DND-41 (cell line): Measurements from ENCODE around the gene PIK3CG.

Source experiments
- ATAC-seq: fragments of 200-7000 bp; cut with Tn5 transposase; 3 replicates; pipeline ENCODE4 v1.9.1; 2021; ENCODE audit warnings: low read depth; ENCODE audit not compliant: insufficient read depth
- DNase-seq: peaks from one replicate; pipeline ENCODE4 v3.0.0-alpha.2; 2020
- H2AFZ ChIP-seq: 2 replicates; pipeline ENCODE4 v1.6.0; 2012; ENCODE audit warnings: low read depth, low read length
- H3K27ac ChIP-seq: 2 replicates; pipeline ENCODE4 v1.5.1; 2012; ENCODE audit warnings: low read length, inconsistent platforms
- H3K27me3 ChIP-seq: fragments of 200-600 bp; sonication (generic); 2 replicates; pipeline ENCODE4 v1.6.0; 2012; ENCODE audit warnings: low read length, mild to moderate bottlenecking, inconsistent platforms; ENCODE audit not compliant: insufficient read depth, poor library complexity
- H3K36me3 ChIP-seq: 2 replicates; pipeline ENCODE4 v1.5.1; 2012; ENCODE audit warnings: low read length, inconsistent platforms; ENCODE audit not compliant: insufficient read depth
- H3K4me1 ChIP-seq: 2 replicates; pipeline ENCODE4 v1.5.1; 2012; ENCODE audit warnings: mild to moderate bottlenecking, low read length; ENCODE audit not compliant: insufficient read depth
- H3K4me2 ChIP-seq: 2 replicates; pipeline ENCODE4 v1.6.0; 2012; ENCODE audit warnings: mild to moderate bottlenecking, moderate library complexity, low read length, inconsistent platforms; ENCODE audit not compliant: insufficient read depth
- H3K4me3 ChIP-seq, 2 experiments: fragments of 200-600 bp in 1 of 2; shearing (Covaris generic) in 1 of 2; 2 replicates each; pipeline ENCODE4 v1.5.1; 2012 to 2016; ENCODE audit warnings: inconsistent platforms in 2 of 2, low read length in 2 of 2, mild to moderate bottlenecking in 2 of 2, low read depth in 1 of 2, moderate library complexity in 1 of 2
- H3K79me2 ChIP-seq: 2 replicates; pipeline ENCODE4 v1.6.0; 2012; ENCODE audit warnings: low read length, inconsistent platforms; ENCODE audit not compliant: insufficient read depth
- H3K9ac ChIP-seq: 2 replicates; pipeline ENCODE4 v1.6.0; 2012; ENCODE audit warnings: low read depth, mild to moderate bottlenecking, inconsistent platforms, low read length, moderate library complexity
- H3K9me3 ChIP-seq: 2 replicates; pipeline ENCODE4 v1.5.1; 2012; ENCODE audit warnings: low read length, moderate library complexity, mild to moderate bottlenecking, inconsistent platforms; ENCODE audit not compliant: insufficient read depth, severe bottlenecking
- H4K20me1 ChIP-seq: 2 replicates; pipeline ENCODE4 v1.6.0; 2012; ENCODE audit warnings: low read length; ENCODE audit not compliant: insufficient read depth
- EZH2 ChIP-seq: IDR thresholded peaks from 3 replicates; pipeline ENCODE4 v1.6.1; 2012; ENCODE audit warnings: borderline replicate concordance, low read depth, mild to moderate bottlenecking, moderate library complexity, low read length, inconsistent platforms; ENCODE audit not compliant: severe bottlenecking
- TF ChIP-seq, protein P1 (sequence below): IDR thresholded peaks from 2 replicates; pipeline ENCODE4 v1.5.1; 2012; ENCODE audit warnings: borderline replicate concordance, low read length, moderate library complexity, mild to moderate bottlenecking; ENCODE audit not compliant: poor library complexity, severe bottlenecking; ENCODE audit errors: extremely low read depth

The PIK3CG gene

DNA sequence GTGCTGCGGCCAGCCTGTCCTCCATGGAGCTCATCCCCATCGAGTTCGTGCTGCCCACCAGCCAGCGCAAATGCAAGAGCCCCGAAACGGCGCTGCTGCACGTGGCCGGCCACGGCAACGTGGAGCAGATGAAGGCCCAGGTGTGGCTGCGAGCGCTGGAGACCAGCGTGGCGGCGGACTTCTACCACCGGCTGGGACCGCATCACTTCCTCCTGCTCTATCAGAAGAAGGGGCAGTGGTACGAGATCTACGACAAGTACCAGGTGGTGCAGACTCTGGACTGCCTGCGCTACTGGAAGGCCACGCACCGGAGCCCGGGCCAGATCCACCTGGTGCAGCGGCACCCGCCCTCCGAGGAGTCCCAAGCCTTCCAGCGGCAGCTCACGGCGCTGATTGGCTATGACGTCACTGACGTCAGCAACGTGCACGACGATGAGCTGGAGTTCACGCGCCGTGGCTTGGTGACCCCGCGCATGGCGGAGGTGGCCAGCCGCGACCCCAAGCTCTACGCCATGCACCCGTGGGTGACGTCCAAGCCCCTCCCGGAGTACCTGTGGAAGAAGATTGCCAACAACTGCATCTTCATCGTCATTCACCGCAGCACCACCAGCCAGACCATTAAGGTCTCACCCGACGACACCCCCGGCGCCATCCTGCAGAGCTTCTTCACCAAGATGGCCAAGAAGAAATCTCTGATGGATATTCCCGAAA is 2.7 kb downstream of the PIK3CG start:
- DNase-seq (no peak), ATAC-seq (no peak)
- H3K9ac ChIP-seq = no peak overlapping the region
- H3K27ac ChIP-seq = no peak overlapping the region
- no peaks in the 10 kb centered on the region for H3K27me3 ChIP-seq
- peaks cover 66% of the 10 kb centered on the region for H3K79me2 ChIP-seq
- peaks cover 47% of the 10 kb centered on the region for H3K36me3 ChIP-seq
- H2AFZ ChIP-seq = no peak overlapping the region
- H3K4me1 ChIP-seq = peaks cover 77% of the 10 kb centered on the region
- TF ChIP-seq, protein P1, sequence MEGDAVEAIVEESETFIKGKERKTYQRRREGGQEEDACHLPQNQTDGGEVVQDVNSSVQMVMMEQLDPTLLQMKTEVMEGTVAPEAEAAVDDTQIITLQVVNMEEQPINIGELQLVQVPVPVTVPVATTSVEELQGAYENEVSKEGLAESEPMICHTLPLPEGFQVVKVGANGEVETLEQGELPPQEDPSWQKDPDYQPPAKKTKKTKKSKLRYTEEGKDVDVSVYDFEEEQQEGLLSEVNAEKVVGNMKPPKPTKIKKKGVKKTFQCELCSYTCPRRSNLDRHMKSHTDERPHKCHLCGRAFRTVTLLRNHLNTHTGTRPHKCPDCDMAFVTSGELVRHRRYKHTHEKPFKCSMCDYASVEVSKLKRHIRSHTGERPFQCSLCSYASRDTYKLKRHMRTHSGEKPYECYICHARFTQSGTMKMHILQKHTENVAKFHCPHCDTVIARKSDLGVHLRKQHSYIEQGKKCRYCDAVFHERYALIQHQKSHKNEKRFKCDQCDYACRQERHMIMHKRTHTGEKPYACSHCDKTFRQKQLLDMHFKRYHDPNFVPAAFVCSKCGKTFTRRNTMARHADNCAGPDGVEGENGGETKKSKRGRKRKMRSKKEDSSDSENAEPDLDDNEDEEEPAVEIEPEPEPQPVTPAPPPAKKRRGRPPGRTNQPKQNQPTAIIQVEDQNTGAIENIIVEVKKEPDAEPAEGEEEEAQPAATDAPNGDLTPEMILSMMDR = no peak
- no peak for TF ChIP-seq EZH2
- H3K9me3 ChIP-seq = no peaks in the 10 kb centered on the region
- H3K4me2 ChIP-seq = 0 out of 2 replicates have a peak overlapping the region, but pooled peaks have one; percentile 52
- H3K4me3 ChIP-seq = no peak overlapping the region
- H4K20me1 ChIP-seq = no peaks in the 10 kb centered on the region

DNA sequence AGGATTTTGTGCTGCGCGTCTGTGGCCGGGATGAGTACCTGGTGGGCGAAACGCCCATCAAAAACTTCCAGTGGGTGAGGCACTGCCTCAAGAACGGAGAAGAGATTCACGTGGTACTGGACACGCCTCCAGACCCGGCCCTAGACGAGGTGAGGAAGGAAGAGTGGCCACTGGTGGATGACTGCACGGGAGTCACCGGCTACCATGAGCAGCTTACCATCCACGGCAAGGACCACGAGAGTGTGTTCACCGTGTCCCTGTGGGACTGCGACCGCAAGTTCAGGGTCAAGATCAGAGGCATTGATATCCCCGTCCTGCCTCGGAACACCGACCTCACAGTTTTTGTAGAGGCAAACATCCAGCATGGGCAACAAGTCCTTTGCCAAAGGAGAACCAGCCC is 3.3 kb downstream of the PIK3CG start:
- H3K27me3 ChIP-seq = no peaks in the 10 kb centered on the region
- H3K4me1 ChIP-seq = peaks cover 77% of the 10 kb centered on the region
- TF ChIP-seq, protein P1 = no peak
- TF ChIP-seq EZH2 = no peak
- H4K20me1 ChIP-seq = no peaks in the 10 kb centered on the region
- H3K27ac ChIP-seq = no peak overlapping the region
- H3K79me2 ChIP-seq = peaks cover 67% of the 10 kb centered on the region
- H2AFZ ChIP-seq = no peak overlapping the region
- peak overlapping the region in 1 of 2 experiments; percentile 25; a peak in 1 of 4 replicates for H3K4me3 ChIP-seq
- H3K36me3 ChIP-seq = peaks cover 53% of the 10 kb centered on the region
- peak overlapping the region; percentile 52; the same call in 1 of the 2 replicates for H3K4me2 ChIP-seq
- DNase-seq = no peak
- H3K9me3 ChIP-seq = no peaks in the 10 kb centered on the region
- H3K9ac ChIP-seq = no peak overlapping the region
- ATAC-seq = no peak

DNA sequence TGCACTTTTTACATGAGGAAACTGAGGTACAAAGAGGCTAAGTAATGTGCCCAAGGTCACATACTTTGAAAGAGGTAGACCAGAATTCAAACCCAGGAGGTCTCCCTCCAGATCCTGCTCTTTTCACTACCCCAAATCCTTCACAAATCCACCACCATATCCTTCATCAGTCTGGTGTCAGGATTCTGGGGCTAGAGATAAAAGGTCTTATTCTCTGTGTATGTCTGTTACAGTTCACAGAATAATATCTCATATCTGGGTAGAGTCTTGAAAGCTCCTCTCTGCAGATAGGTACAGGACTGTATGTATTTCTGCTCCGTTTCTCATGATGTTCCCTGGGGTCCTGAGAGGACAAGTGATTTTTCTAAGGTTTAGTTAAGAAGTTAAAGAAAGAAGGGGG is 4.9 kb downstream of the PIK3CG start:
- no peaks in the 10 kb centered on the region for H3K27me3 ChIP-seq
- H4K20me1 ChIP-seq = no peaks in the 10 kb centered on the region
- peak overlapping the region; percentile 52 for H3K4me2 ChIP-seq
- no peak for ATAC-seq
- peak overlapping the region in 1 of 2 experiments; percentile 30; a peak in 1 of 4 replicates for H3K4me3 ChIP-seq
- peaks cover 69% of the 10 kb centered on the region for H3K36me3 ChIP-seq
- peaks cover 68% of the 10 kb centered on the region for H3K79me2 ChIP-seq
- no peak overlapping the region for H3K27ac ChIP-seq
- H3K9ac ChIP-seq = no peak overlapping the region
- no peak for DNase-seq
- H3K4me1 ChIP-seq = peaks cover 65% of the 10 kb centered on the region
- H3K9me3 ChIP-seq = no peaks in the 10 kb centered on the region
- no peak for TF ChIP-seq EZH2
- TF ChIP-seq, protein P1 = no peak
- H2AFZ ChIP-seq = no peak overlapping the region
